ENCODE data around the gene ADRA1B. TPM values are rescaled to one million over a fixed set of nuclear protein-coding genes. Genes with fewer than 3 reads are reported as not detected.

ADRA1B gene
- total RNA-seq, 1 experiment from 2014 or later, result not detected

DNA sequence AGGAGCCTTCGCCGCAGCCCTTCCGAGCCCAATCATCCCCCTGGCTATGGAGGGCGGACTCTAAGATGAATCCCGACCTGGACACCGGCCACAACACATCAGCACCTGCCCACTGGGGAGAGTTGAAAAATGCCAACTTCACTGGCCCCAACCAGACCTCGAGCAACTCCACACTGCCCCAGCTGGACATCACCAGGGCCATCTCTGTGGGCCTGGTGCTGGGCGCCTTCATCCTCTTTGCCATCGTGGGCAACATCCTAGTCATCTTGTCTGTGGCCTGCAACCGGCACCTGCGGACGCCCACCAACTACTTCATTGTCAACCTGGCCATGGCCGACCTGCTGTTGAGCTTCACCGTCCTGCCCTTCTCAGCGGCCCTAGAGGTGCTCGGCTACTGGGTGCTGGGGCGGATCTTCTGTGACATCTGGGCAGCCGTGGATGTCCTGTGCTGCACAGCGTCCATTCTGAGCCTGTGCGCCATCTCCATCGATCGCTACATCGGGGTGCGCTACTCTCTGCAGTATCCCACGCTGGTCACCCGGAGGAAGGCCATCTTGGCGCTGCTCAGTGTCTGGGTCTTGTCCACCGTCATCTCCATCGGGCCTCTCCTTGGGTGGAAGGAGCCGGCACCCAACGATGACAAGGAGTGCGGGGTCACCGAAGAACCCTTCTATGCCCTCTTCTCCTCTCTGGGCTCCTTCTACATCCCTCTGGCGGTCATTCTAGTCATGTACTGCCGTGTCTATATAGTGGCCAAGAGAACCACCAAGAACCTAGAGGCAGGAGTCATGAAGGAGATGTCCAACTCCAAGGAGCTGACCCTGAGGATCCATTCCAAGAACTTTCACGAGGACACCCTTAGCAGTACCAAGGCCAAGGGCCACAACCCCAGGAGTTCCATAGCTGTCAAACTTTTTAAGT is 819 bp downstream of the ADRA1B start:
- H3K27me3 ChIP-seq (ENCODE audit: insufficient read depth, low read length), result peaks cover 10% of the 10 kb centered on the region; the same call in 1 of the 2 replicates
- TF ChIP-seq, protein P1, sequence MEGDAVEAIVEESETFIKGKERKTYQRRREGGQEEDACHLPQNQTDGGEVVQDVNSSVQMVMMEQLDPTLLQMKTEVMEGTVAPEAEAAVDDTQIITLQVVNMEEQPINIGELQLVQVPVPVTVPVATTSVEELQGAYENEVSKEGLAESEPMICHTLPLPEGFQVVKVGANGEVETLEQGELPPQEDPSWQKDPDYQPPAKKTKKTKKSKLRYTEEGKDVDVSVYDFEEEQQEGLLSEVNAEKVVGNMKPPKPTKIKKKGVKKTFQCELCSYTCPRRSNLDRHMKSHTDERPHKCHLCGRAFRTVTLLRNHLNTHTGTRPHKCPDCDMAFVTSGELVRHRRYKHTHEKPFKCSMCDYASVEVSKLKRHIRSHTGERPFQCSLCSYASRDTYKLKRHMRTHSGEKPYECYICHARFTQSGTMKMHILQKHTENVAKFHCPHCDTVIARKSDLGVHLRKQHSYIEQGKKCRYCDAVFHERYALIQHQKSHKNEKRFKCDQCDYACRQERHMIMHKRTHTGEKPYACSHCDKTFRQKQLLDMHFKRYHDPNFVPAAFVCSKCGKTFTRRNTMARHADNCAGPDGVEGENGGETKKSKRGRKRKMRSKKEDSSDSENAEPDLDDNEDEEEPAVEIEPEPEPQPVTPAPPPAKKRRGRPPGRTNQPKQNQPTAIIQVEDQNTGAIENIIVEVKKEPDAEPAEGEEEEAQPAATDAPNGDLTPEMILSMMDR (conservative IDR thresholded peaks at IDR 0.05), result no peak
- no peak overlapping the region for H2BK20ac ChIP-seq (ENCODE audit: low read depth, low read length, poor library complexity, severe bottlenecking)
- no peaks in the 10 kb centered on the region for H4K20me1 ChIP-seq (ENCODE audit: control insufficient read depth, insufficient read depth, insufficient read length)
- Mint-ChIP-seq H3K27me3 (ENCODE audit: low read depth) (peaks cover 55% of the 10 kb centered on the region), H3K36me3 (ENCODE audit: insufficient read depth in 1 of 3, low read depth in 3 of 3) (no peaks in the 10 kb centered on the region), H3K27ac (no peak overlapping the region), H3K9me3 (no peaks in the 10 kb centered on the region), H3K4me3 (peak overlapping the region; percentile 55 to 73), H3K4me1 (peaks cover 8 to 10% of the 10 kb centered on the region in 2 experiments)
- no peak overlapping the region for H2AK5ac ChIP-seq (ENCODE audit: insufficient read length, low read length)
- H4K5ac ChIP-seq (ENCODE audit: insufficient read length, low read depth, low read length), result no peak overlapping the region
- H3K23ac ChIP-seq (ENCODE audit: insufficient read length, low read depth, low read length), result no peak overlapping the region
- H3K23me2 ChIP-seq (ENCODE audit: insufficient read length, low read depth, low read length, poor library complexity, severe bottlenecking), result peaks cover 5% of the 10 kb centered on the region
- H3K4me2 ChIP-seq (ENCODE audit: insufficient read depth, insufficient read length, low read length), result peak overlapping the region; percentile 15
- no peak overlapping the region for H2BK5ac ChIP-seq (ENCODE audit: insufficient read length, low read length)
- H3K18ac ChIP-seq (ENCODE audit: insufficient read length, low read depth, low read length), result no peak overlapping the region
- DNase-seq, result no peak
- H3K79me1 ChIP-seq (ENCODE audit: insufficient read depth, low read depth, low read length, poor library complexity, severe bottlenecking), result no peaks in the 10 kb centered on the region
- H3K79me2 ChIP-seq (ENCODE audit: insufficient read depth, low read length), result no peaks in the 10 kb centered on the region
- H3K4me1 ChIP-seq (ENCODE audit: insufficient read depth, low read length), result no peaks in the 10 kb centered on the region
- H3K27ac ChIP-seq (ENCODE audit: insufficient read length, low read depth, low read length), result no peak overlapping the region
- no peak overlapping the region for H2AFZ ChIP-seq (ENCODE audit: low read length)
- H2BK15ac ChIP-seq (ENCODE audit: low read depth, low read length), result no peak overlapping the region
- H2BK120ac ChIP-seq (ENCODE audit: low read depth, low read length, poor library complexity, severe bottlenecking), result no peak overlapping the region
- H3K9me3 ChIP-seq (ENCODE audit: control insufficient read depth, low read depth, low read length), result no peaks in the 10 kb centered on the region
- WGBS (ENCODE audit: extremely low coverage, insufficient read length, low lambda C conversion rate), result no CpG with 5 or more reads among the region's 36 CpGs
- H3K14ac ChIP-seq (ENCODE audit: insufficient read depth, low read length), result no peak overlapping the region
- no peak overlapping the region for H4K8ac ChIP-seq (replicated peaks; ENCODE audit: insufficient read length, low read depth, low read length)
- H3K56ac ChIP-seq (ENCODE audit: insufficient read length, low read depth, low read length), result no peak overlapping the region
- H4K91ac ChIP-seq (ENCODE audit: insufficient read length, low read depth, low read length), result no peak overlapping the region
- no peak overlapping the region for H3T11ph ChIP-seq (ENCODE audit: low read length)
- no peak overlapping the region for H2BK12ac ChIP-seq (ENCODE audit: insufficient read length, low read depth, low read length)
- H3K9ac ChIP-seq (ENCODE audit: extremely low read depth, insufficient read length, low read length), result no peak overlapping the region
- H3K4ac ChIP-seq (ENCODE audit: low read depth, low read length), result no peak overlapping the region
